Neural cell (in vitro differentiated cells): ENCODE data around the gene PAXIP1. TPM values are rescaled to one million over a fixed set of nuclear protein-coding genes. Genes with fewer than 3 reads are reported as not detected.

Experiments used
- H2AFZ ChIP-seq: fragments of 200-600, 300-800 bp; sonication (generic), shearing (Covaris generic); 2 replicates; pipeline ENCODE4 v1.6.0; 2014; ENCODE audit warnings: low read depth, mild to moderate bottlenecking, antibody characterized with exemption, low read length, moderate library complexity
- H3F3A ChIP-seq: fragments of 200-600 bp; shearing (Covaris generic); 2 replicates; pipeline ENCODE4 v1.6.1; 2016; ENCODE audit warnings: mild to moderate bottlenecking, moderate library complexity, mixed read lengths, antibody characterized with exemption, low read length; ENCODE audit not compliant: insufficient read depth, poor library complexity, severe bottlenecking
- H3K27ac ChIP-seq: fragments of 200-600, 300-800 bp; sonication (generic), shearing (Covaris generic); 2 replicates; pipeline ENCODE4 v1.5.1; 2014; ENCODE audit warnings: mild to moderate bottlenecking, low read length, moderate library complexity
- H3K27me3 ChIP-seq: fragments of 300-800, 200-600 bp; sonication (generic), shearing (Covaris generic); 2 replicates; pipeline ENCODE4 v1.6.0; 2014; ENCODE audit warnings: mild to moderate bottlenecking, low read depth, low read length, moderate library complexity; ENCODE audit not compliant: insufficient read depth
- H3K36me3 ChIP-seq: fragments of 300-800, 200-600 bp; sonication (generic), shearing (Covaris generic); 2 replicates; pipeline ENCODE4 v1.5.1; 2014; ENCODE audit warnings: mild to moderate bottlenecking, antibody characterized with exemption, low read length, moderate library complexity; ENCODE audit not compliant: insufficient read depth
- H3K4me2 ChIP-seq: fragments of 300-800, 200-600 bp; sonication (generic), shearing (Covaris generic); 2 replicates; pipeline ENCODE4 v1.6.0; 2014; ENCODE audit warnings: mild to moderate bottlenecking, low read length
- H3K4me3 ChIP-seq: fragments of 300-800, 200-600 bp; sonication (generic), shearing (Covaris generic); 2 replicates; pipeline ENCODE4 v1.5.1; 2014; ENCODE audit warnings: mild to moderate bottlenecking, low read length, moderate library complexity
- H3K79me2 ChIP-seq: fragments of 200-600 bp; shearing (Covaris generic); replicated peaks from 2 replicates; pipeline ENCODE4 v1.6.0; 2014; ENCODE audit warnings: mild to moderate bottlenecking, low read length, moderate library complexity; ENCODE audit not compliant: insufficient read depth
- H3K9ac ChIP-seq: fragments of 300-800, 200-600 bp; sonication (generic), shearing (Covaris generic); 2 replicates; pipeline ENCODE4 v1.6.1; 2016; ENCODE audit warnings: mild to moderate bottlenecking, low read length, mixed read lengths
- H3K9me2 ChIP-seq: fragments of 200-600 bp; shearing (Covaris generic); 2 replicates; pipeline ENCODE4 v1.6.1; 2016; ENCODE audit warnings: mild to moderate bottlenecking, low read length, mixed read lengths; ENCODE audit not compliant: insufficient read depth
- H3K9me3 ChIP-seq: fragments of 200-600, 300-800 bp; sonication (generic), shearing (Covaris generic); 2 replicates; pipeline ENCODE4 v1.6.1; 2016; ENCODE audit warnings: mild to moderate bottlenecking, mixed run types, low read length, moderate library complexity, mixed read lengths
- H4K20me1 ChIP-seq: fragments of 200-600 bp; shearing (Covaris generic); 2 replicates; pipeline ENCODE4 v1.6.1; 2016; ENCODE audit warnings: mild to moderate bottlenecking, mixed run types; ENCODE audit not compliant: insufficient read depth
- CTCF ChIP-seq: fragments of 450-650 bp; IDR thresholded peaks from 2 replicates; pipeline ENCODE4 v1.5.1; 2014; ENCODE audit warnings: antibody characterized with exemption, mild to moderate bottlenecking, moderate library complexity; ENCODE audit not compliant: poor library complexity, severe bottlenecking
- EP300 ChIP-seq: fragments of 450-650 bp; conservative IDR thresholded peaks from 2 replicates; pipeline ENCODE4 v1.6.1; 2014; ENCODE audit warnings: antibody characterized with exemption, mild to moderate bottlenecking, moderate library complexity; ENCODE audit not compliant: poor library complexity, severe bottlenecking
- EZH2 ChIP-seq: fragments of 200-600, 300-800 bp; shearing (Covaris generic), sonication (generic); IDR thresholded peaks from 2 replicates; pipeline ENCODE4 v1.6.1; 2014; ENCODE audit warnings: antibody characterized with exemption, low read length, borderline replicate concordance, mild to moderate bottlenecking; ENCODE audit not compliant: insufficient read depth, poor library complexity, severe bottlenecking
- MXI1 ChIP-seq: fragments of 450-650 bp; conservative IDR thresholded peaks from 2 replicates; pipeline ENCODE4 v1.6.1; 2014; ENCODE audit warnings: antibody characterized with exemption, mild to moderate bottlenecking; ENCODE audit not compliant: poor library complexity, severe bottlenecking
- POLR2AphosphoS5 ChIP-seq: IDR thresholded peaks from 2 replicates; pipeline ENCODE4 v1.6.1; 2012
- RAD21 ChIP-seq: fragments of 450-650 bp; conservative IDR thresholded peaks from 2 replicates; pipeline ENCODE4 v1.6.1; 2014; ENCODE audit warnings: antibody characterized with exemption, mild to moderate bottlenecking, moderate library complexity
- SMC3 ChIP-seq: fragments of 450-650 bp; conservative IDR thresholded peaks from 2 replicates; pipeline ENCODE4 v1.6.1; 2014; ENCODE audit warnings: antibody characterized with exemption, mild to moderate bottlenecking, moderate library complexity; ENCODE audit not compliant: poor library complexity
- TAF1 ChIP-seq: IDR thresholded peaks from 2 replicates; pipeline ENCODE4 v1.6.1; 2012; ENCODE audit warnings: low read depth
- polyA plus RNA-seq: library from polyadenylated mRNA; depleted of rRNA; stranded (reverse); fragments of >200 nt; gene quantifications from 2 replicates; pipeline ENCODE4 v1.2.3, GENCODE V29; 2014
- TF ChIP-seq, protein P1 (sequence below): IDR thresholded peaks from 2 replicates; pipeline ENCODE4 v1.6.1; 2012; ENCODE audit warnings: borderline replicate concordance

PAXIP1 gene
- polyA plus RNA-seq, 1 donor from 2014 or later = 14.4 TPM

GRCh38 chr7:154950960-154951359, 52.0 kb downstream of the PAXIP1 start:
- Histone ChIP-seq H3K27me3 (no peaks in the 10 kb centered on the region), H3K9me2 (no peaks in the 10 kb centered on the region), H3F3A (no peaks in the 10 kb centered on the region), H3K4me2 (no peak overlapping the region), H3K9me3 (no peaks in the 10 kb centered on the region), H3K4me3 (no peak overlapping the region), H2AFZ (no peak overlapping the region), H3K9ac (no peak overlapping the region), H4K20me1 (no peaks in the 10 kb centered on the region), H3K36me3 (no peaks in the 10 kb centered on the region), H3K79me2 (no peaks in the 10 kb centered on the region), H3K27ac (no peak overlapping the region)
- TF ChIP-seq POLR2AphosphoS5 = no peak
- TF ChIP-seq EP300 = no peak
- no peak for TF ChIP-seq TAF1
- no peak for TF ChIP-seq CTCF
- TF ChIP-seq, protein P1, sequence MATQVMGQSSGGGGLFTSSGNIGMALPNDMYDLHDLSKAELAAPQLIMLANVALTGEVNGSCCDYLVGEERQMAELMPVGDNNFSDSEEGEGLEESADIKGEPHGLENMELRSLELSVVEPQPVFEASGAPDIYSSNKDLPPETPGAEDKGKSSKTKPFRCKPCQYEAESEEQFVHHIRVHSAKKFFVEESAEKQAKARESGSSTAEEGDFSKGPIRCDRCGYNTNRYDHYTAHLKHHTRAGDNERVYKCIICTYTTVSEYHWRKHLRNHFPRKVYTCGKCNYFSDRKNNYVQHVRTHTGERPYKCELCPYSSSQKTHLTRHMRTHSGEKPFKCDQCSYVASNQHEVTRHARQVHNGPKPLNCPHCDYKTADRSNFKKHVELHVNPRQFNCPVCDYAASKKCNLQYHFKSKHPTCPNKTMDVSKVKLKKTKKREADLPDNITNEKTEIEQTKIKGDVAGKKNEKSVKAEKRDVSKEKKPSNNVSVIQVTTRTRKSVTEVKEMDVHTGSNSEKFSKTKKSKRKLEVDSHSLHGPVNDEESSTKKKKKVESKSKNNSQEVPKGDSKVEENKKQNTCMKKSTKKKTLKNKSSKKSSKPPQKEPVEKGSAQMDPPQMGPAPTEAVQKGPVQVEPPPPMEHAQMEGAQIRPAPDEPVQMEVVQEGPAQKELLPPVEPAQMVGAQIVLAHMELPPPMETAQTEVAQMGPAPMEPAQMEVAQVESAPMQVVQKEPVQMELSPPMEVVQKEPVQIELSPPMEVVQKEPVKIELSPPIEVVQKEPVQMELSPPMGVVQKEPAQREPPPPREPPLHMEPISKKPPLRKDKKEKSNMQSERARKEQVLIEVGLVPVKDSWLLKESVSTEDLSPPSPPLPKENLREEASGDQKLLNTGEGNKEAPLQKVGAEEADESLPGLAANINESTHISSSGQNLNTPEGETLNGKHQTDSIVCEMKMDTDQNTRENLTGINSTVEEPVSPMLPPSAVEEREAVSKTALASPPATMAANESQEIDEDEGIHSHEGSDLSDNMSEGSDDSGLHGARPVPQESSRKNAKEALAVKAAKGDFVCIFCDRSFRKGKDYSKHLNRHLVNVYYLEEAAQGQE = no peak
- TF ChIP-seq MXI1 = no peak
- no peak for TF ChIP-seq RAD21
- no peak for TF ChIP-seq SMC3
- TF ChIP-seq EZH2 = no peak

GRCh38 chr7:154947604-154948003, 55.3 kb downstream of the PAXIP1 start:
- Histone ChIP-seq H3K27ac (no peak overlapping the region), H3K36me3 (no peaks in the 10 kb centered on the region), H3K9me3 (no peaks in the 10 kb centered on the region), H4K20me1 (no peaks in the 10 kb centered on the region), H3F3A (no peaks in the 10 kb centered on the region), H3K9ac (no peak overlapping the region), H3K9me2 (no peaks in the 10 kb centered on the region), H3K4me3 (no peak overlapping the region), H3K27me3 (no peaks in the 10 kb centered on the region), H3K79me2 (no peaks in the 10 kb centered on the region), H2AFZ (no peak overlapping the region), H3K4me2 (no peak overlapping the region)
- TF ChIP-seq SMC3 (no peak), TAF1 (no peak), POLR2AphosphoS5 (no peak), EZH2 (no peak), EP300 (no peak), RAD21 (no peak)
